ENCODE data around the gene CCDC120.

GRCh38 chrX:49071877-49072711, 13.3 kb downstream of the CCDC120 start:
- no peak for TF ChIP-seq CTCF (IDR thresholded peaks at IDR 0.05)
- no peak for TF ChIP-seq POLR2AphosphoS5 (IDR thresholded peaks at IDR 0.05; ENCODE audit: low read depth, low read length)
- no peak for TF ChIP-seq REST (IDR thresholded peaks at IDR 0.05; ENCODE audit: insufficient read depth in 1 of 2, low read depth in 2 of 2, low read length in 1 of 2)
- no peak for TF ChIP-seq SIN3A (IDR thresholded peaks at IDR 0.05; ENCODE audit: borderline replicate concordance, insufficient read depth, low read depth, low read length)
- TF ChIP-seq TCF7L2 (IDR thresholded peaks at IDR 0.05; ENCODE audit: low read depth, low read length) = no peak

Measured in Panc1 (cell line).